HEK293T (cell line): ENCODE data around the gene GJB4.
"Not testable (repeated sequence)": the region's sequence is repeated elsewhere in the genome, so short reads cannot be mapped to it uniquely, and the experiment has no call there.

Experiments
- CTCF ChIA-PET: fragments of 350-600 bp; formaldehyde crosslinking; extraction: SDS; loops from one replicate; lab custom pipeline; 2021; ENCODE audit warnings: antibody characterized with exemption, inconsistent platforms; lab: Yijun Ruan, JAX
- POLR2A ChIA-PET: fragments of 350-600 bp; formaldehyde crosslinking; extraction: SDS; loops from one replicate; lab custom pipeline; 2020; ENCODE audit warnings: antibody characterized with exemption, inconsistent platforms; lab: Yijun Ruan, JAX
- DNase-seq: peaks from one replicate; pipeline ENCODE4 v3.0.0; 2012; ENCODE audit warnings: mixed read lengths; ENCODE audit errors: extremely low spot score
- ARNT ChIP-seq: fragments of 450-650 bp; IDR thresholded peaks from 2 replicates; pipeline ENCODE4 v1.6.1; 2017; ENCODE audit warnings: mild to moderate bottlenecking
- BHLHE40 ChIP-seq: fragments of 450-650 bp; IDR thresholded peaks from 2 replicates; pipeline ENCODE4 v1.6.1; 2016; ENCODE audit warnings: mild to moderate bottlenecking, moderate library complexity, borderline replicate concordance
- CTBP1 ChIP-seq: fragments of 450-650 bp; IDR thresholded peaks from 2 replicates; pipeline ENCODE4 v1.6.1; 2016; ENCODE audit warnings: borderline replicate concordance
- ELF4 ChIP-seq: fragments of 450-650 bp; IDR thresholded peaks from 2 replicates; pipeline ENCODE4 v1.6.1; 2017; ENCODE audit warnings: antibody characterized with exemption
- FOXA1 ChIP-seq: fragments of 450-650 bp; IDR thresholded peaks from 2 replicates; pipeline ENCODE4 v1.6.1; 2016; ENCODE audit warnings: mild to moderate bottlenecking
- FOXK2 ChIP-seq: fragments of 450-650 bp; IDR thresholded peaks from 2 replicates; pipeline ENCODE4 v1.6.1; 2016; ENCODE audit warnings: mild to moderate bottlenecking
- FOXM1 ChIP-seq: fragments of 450-650 bp; IDR thresholded peaks from 2 replicates; pipeline ENCODE4 v1.6.1; 2017; ENCODE audit warnings: mild to moderate bottlenecking, borderline replicate concordance
- HDGF ChIP-seq: fragments of 450-650 bp; IDR thresholded peaks from 2 replicates; pipeline ENCODE4 v1.6.1; 2017; ENCODE audit warnings: antibody characterized with exemption, borderline replicate concordance
- L3MBTL2 ChIP-seq: fragments of 450-650 bp; conservative IDR thresholded peaks from 2 replicates; pipeline ENCODE4 v1.6.1; 2016; ENCODE audit warnings: mild to moderate bottlenecking
- LEF1 ChIP-seq: fragments of 450-650 bp; IDR thresholded peaks from 2 replicates; pipeline ENCODE4 v1.6.1; 2017; ENCODE audit warnings: mild to moderate bottlenecking, borderline replicate concordance
- NFRKB ChIP-seq: fragments of 450-650 bp; IDR thresholded peaks from 2 replicates; pipeline ENCODE4 v1.6.1; 2016; ENCODE audit warnings: mild to moderate bottlenecking, moderate library complexity
- PKNOX1 ChIP-seq: fragments of 450-650 bp; IDR thresholded peaks from 2 replicates; pipeline ENCODE4 v1.6.1; 2016
- SP1 ChIP-seq: fragments of 450-650 bp; IDR thresholded peaks from 2 replicates; pipeline ENCODE4 v1.6.1; 2017
- SUZ12 ChIP-seq: fragments of 450-650 bp; IDR thresholded peaks from 2 replicates; pipeline ENCODE4 v1.6.1; 2016; ENCODE audit warnings: mild to moderate bottlenecking
- TARDBP ChIP-seq: fragments of 450-650 bp; IDR thresholded peaks from 2 replicates; pipeline ENCODE4 v1.6.1; 2016
- ZNF384 ChIP-seq: fragments of 450-650 bp; IDR thresholded peaks from 2 replicates; pipeline ENCODE4 v1.6.1; 2016

Gene GJB4

GRCh38 chr1:34730485-34730884 is 29.1 kb upstream of the GJB4 start:
- ChIA-PET CTCF (no interaction called here), POLR2A (no interaction called here)
- DNase-seq: no peak
- TF ChIP-seq BHLHE40 (no peak), LEF1 (no peak), NFRKB (no peak), FOXM1 (no peak), SUZ12 (no peak), ZNF384 (no peak), PKNOX1 (no peak), SP1 (no peak)

GRCh38 chr1:34732831-34733230 is 26.7 kb upstream of the GJB4 start:
- POLR2A ChIA-PET, DNase-seq: not testable (repeated sequence)
- CTCF ChIA-PET: interaction anchor here (1.2 kb wide), 1 partner anchor 10 kb away, joined by 3 read pairs; no protein-coding TSS in a partner anchor

GRCh38 chr1:34736692-34737091 is 22.8 kb upstream of the GJB4 start:
- CTCF ChIA-PET: no interaction called here
- TF ChIP-seq SP1: no peak
- TF ChIP-seq ARNT: no peak
- no peak for TF ChIP-seq SUZ12
- no peak for TF ChIP-seq ZNF384
- no peak for TF ChIP-seq LEF1
- DNase-seq: no peak
- POLR2A ChIA-PET: no interaction called here

- POLR2A ChIA-PET, DNase-seq, CTCF ChIA-PET: not testable (repeated sequence)
Observed at GRCh38 chr1:34737236-34737635, 22.3 kb upstream of the GJB4 start.

- ChIA-PET POLR2A (no interaction called here), CTCF (no interaction called here)
- DNase-seq: no peak
- TF ChIP-seq CTBP1 (no peak), FOXA1 (no peak)
Observed at GRCh38 chr1:34739613-34740012, 19.9 kb upstream of the GJB4 start.

- POLR2A ChIA-PET: no interaction called here
- TF ChIP-seq FOXM1 (no peak), FOXA1 (no peak), ELF4 (no peak), ZNF384 (no peak), PKNOX1 (no peak), LEF1 (no peak), CTBP1 (no peak), HDGF (no peak), NFRKB (no peak), SP1 (no peak), SUZ12 (no peak), TARDBP (no peak), FOXK2 (no peak), L3MBTL2 (no peak), BHLHE40 (no peak), ARNT (no peak)
- no peak for DNase-seq
- CTCF ChIA-PET: no interaction called here
Observed at GRCh38 chr1:34740161-34740868, 19.2 kb upstream of the GJB4 start.

GRCh38 chr1:34742667-34743270 is 16.8 kb upstream of the GJB4 start:
- POLR2A ChIA-PET: no interaction called here
- DNase-seq: peak; percentile 92
- TF ChIP-seq ZNF384 (no peak), FOXM1 (no peak), TARDBP (no peak), L3MBTL2 (no peak), PKNOX1 (no peak), ELF4 (no peak), SP1 (no peak)
- CTCF ChIA-PET: interaction anchor here (0.6 to 2.3 kb wide), 18 partner anchors 10 to 1112 kb away, joined by 3 to 9 read pairs (median 3); partner anchors contain the start of gene GJB5
